ENCODE data around the gene ALG2. TPM values are rescaled to one million over a fixed set of nuclear protein-coding genes. Genes with fewer than 3 reads are reported as not detected.

ALG2 gene
- polyA plus RNA-seq, 3 donors = 7.1 to 35.1 (median 24.2) TPM

Other genes with a start within 250 kb of the ALG2 start
- gene TGFBR1, start 116.8 kb downstream of the ALG2 start, polyA plus RNA-seq = 10 to 100 TPM in 1 of 3 donors, 1 to 10 TPM in 2; 3.7 to 12.1 (median 9.4) TPM
- gene SEC61B, start 340 bp upstream of the ALG2 start, polyA plus RNA-seq = 100 to 1,000 TPM; 222 to 402 (median 378) TPM